K562 (cell line): ENCODE measurements around the gene LRRC75A. TPM values are rescaled to one million over a fixed set of nuclear protein-coding genes. Genes with fewer than 3 reads are reported as not detected.
A peak's percentile ranks its signal among the peaks of the same experiment; 100 is the strongest.

ENCODE experiments used
- BCOR ChIP-seq: fragments of 450-650 bp; IDR thresholded peaks from 2 replicates; pipeline ENCODE4 v1.6.1; 2016
- ETV1 ChIP-seq: fragments of 450-650 bp; conservative IDR thresholded peaks from 2 replicates; pipeline ENCODE4 v1.6.1; 2016; ENCODE audit warnings: missing genetic modification characterization, control low read depth, low read depth, missing compliant biosample characterization
- GATAD2A ChIP-seq: fragments of 450-650 bp; IDR thresholded peaks from 2 replicates; pipeline ENCODE4 v1.6.1; 2017
- HDAC3 ChIP-seq: fragments of 450-650 bp; IDR thresholded peaks from 2 replicates; pipeline ENCODE4 v1.6.1; 2018; ENCODE audit warnings: borderline replicate concordance, mild to moderate bottlenecking, moderate library complexity; ENCODE audit not compliant: partially characterized antibody
- KDM5B ChIP-seq: fragments of 200-600 bp; sonication (generic); IDR thresholded peaks from 2 replicates; pipeline ENCODE4 v1.6.1; 2012; ENCODE audit warnings: low read depth, mild to moderate bottlenecking, moderate library complexity, low read length, control low read depth, inconsistent platforms; ENCODE audit not compliant: insufficient replicate concordance
- MCM7 ChIP-seq, 2 experiments: fragments of 450-650 bp; IDR thresholded peaks; 2 replicates each; pipeline ENCODE4 v1.6.1; 2016 to 2018
- MXI1 ChIP-seq: IDR thresholded peaks from 2 replicates; pipeline ENCODE4 v1.6.1; 2011; ENCODE audit warnings: low read depth, mild to moderate bottlenecking, improper control_type of control experiment, low read length
- NFYB ChIP-seq: IDR thresholded peaks from 2 replicates; pipeline ENCODE4 v1.6.1; 2011; ENCODE audit warnings: mild to moderate bottlenecking, moderate library complexity; ENCODE audit not compliant: insufficient read length; ENCODE audit errors: extremely low read depth
- POU5F1 ChIP-seq: fragments of 150-350 bp; IDR thresholded peaks from 2 replicates; pipeline ENCODE4 v1.6.1; 2014; ENCODE audit warnings: borderline replicate concordance, low read length, low read depth, mild to moderate bottlenecking; ENCODE audit not compliant: partially characterized antibody
- RBM25 ChIP-seq: fragments of 200-400 bp; formaldehyde crosslinking; IDR thresholded peaks from 2 replicates; pipeline ENCODE4 v1.6.1; 2018; ENCODE audit warnings: low read length, low read depth, moderate library complexity; ENCODE audit not compliant: severe bottlenecking
- SMARCC2 ChIP-seq: fragments of 450-650 bp; IDR thresholded peaks from 2 replicates; pipeline ENCODE4 v1.6.1; 2017; ENCODE audit warnings: antibody characterized with exemption, moderate library complexity, mild to moderate bottlenecking, low read depth
- TCF7L2 ChIP-seq: fragments of 150-350 bp; IDR thresholded peaks from 2 replicates; pipeline ENCODE4 v1.6.1; 2016; ENCODE audit warnings: low read depth, mild to moderate bottlenecking, low read length, moderate library complexity
- ZBTB7A ChIP-seq: IDR thresholded peaks from 2 replicates; pipeline ENCODE4 v1.6.1; 2011; ENCODE audit warnings: low read depth, mild to moderate bottlenecking, low read length, moderate library complexity, borderline replicate concordance; ENCODE audit not compliant: control insufficient read depth
- ZFP36 ChIP-seq: fragments of 150-350 bp; IDR thresholded peaks from 2 replicates; pipeline ENCODE4 v1.6.1; 2018; ENCODE audit warnings: low read length, low read depth; ENCODE audit not compliant: partially characterized antibody
- ZNF224 ChIP-seq: sonication (generic); formaldehyde crosslinking; IDR thresholded peaks from 2 replicates; pipeline ENCODE4 v1.8.0; 2022; ENCODE audit warnings: mild to moderate bottlenecking, missing genetic modification reagents
- ZNF584 ChIP-seq: fragments of 200-800 bp; sonication (Bioruptor generic); IDR thresholded peaks from 2 replicates; pipeline ENCODE4 v1.6.1; 2016; ENCODE audit warnings: low read depth, mild to moderate bottlenecking, missing genetic modification characterization, missing compliant biosample characterization
- ZNF589 ChIP-seq: fragments of 200-800 bp; sonication (Bioruptor generic); IDR thresholded peaks from 2 replicates; pipeline ENCODE4 v1.6.1; 2016; ENCODE audit warnings: low read depth, missing genetic modification characterization, missing compliant biosample characterization
- ZNF644 ChIP-seq: fragments of 200-800 bp; sonication (Bioruptor generic); IDR thresholded peaks from 2 replicates; pipeline ENCODE4 v1.6.1; 2016; ENCODE audit warnings: low read depth, missing genetic modification characterization, missing compliant biosample characterization
- ZNF764 ChIP-seq: fragments of 250-450 bp; sonication (Bioruptor Pico); IDR thresholded peaks from 2 replicates; pipeline ENCODE4 v1.4.0; 2020; ENCODE audit warnings: low read depth, mild to moderate bottlenecking, moderate library complexity
- ZNF780A ChIP-seq: fragments of 250-450 bp; sonication (Bioruptor Pico); IDR thresholded peaks from 2 replicates; pipeline ENCODE4 v1.5.0; 2021; ENCODE audit warnings: mild to moderate bottlenecking
- polyA plus RNA-seq, 8 experiments: library from polyadenylated mRNA; depleted of rRNA in 4 of 8; stranded (reverse) in 5 of 8; unstranded in 3 of 8; fragments of >200 nt; fragmentation: Nextera tagmentation in 2 of 8; fragmentation: Illumina TruSeq in 1 of 8; extraction: Ambion mirVana in 2 of 8; extraction: Trizol in 1 of 8; gene quantifications; 2 replicates each; pipeline versions ENCODE4 v1.2.1 to v1.2.3, GENCODE V29; 2011 to 2014; ENCODE audit warnings: inconsistent platforms in 1 of 8, missing spikeins in 1 of 8
- total RNA-seq, 7 experiments: library from RNA; depleted of rRNA in 6 of 7; stranded (reverse); fragments of >200 nt in 6 of 7; fragmentation: Illumina TruSeq in 2 of 7; extraction: Trizol in 2 of 7; gene quantifications; 2 replicates each; pipeline versions ENCODE4 v1.2.1 to v1.2.3, GENCODE V29; 2011 to 2021; ENCODE audit warnings: low replicate concordance in 1 of 7
- TF ChIP-seq, protein P1 (sequence below): fragments of 250-450 bp; sonication (Bioruptor Pico); IDR thresholded peaks from 2 replicates; pipeline ENCODE4 v1.8.0; 2022; ENCODE audit warnings: inconsistent platforms, mild to moderate bottlenecking, moderate library complexity, borderline replicate concordance
- TF ChIP-seq, protein P2 (sequence below): sonication (generic); formaldehyde crosslinking; IDR thresholded peaks from 2 replicates; pipeline ENCODE4 v1.8.1; 2023; ENCODE audit warnings: mild to moderate bottlenecking, missing genetic modification reagents
- TF ChIP-seq, protein P3 (sequence below): fragments of 250-450 bp; sonication (Bioruptor Pico); IDR thresholded peaks from 2 replicates; pipeline ENCODE4 v1.5.0; 2021; ENCODE audit warnings: mild to moderate bottlenecking, moderate library complexity

Gene LRRC75A
- total and polyA plus RNA-seq, 9 of the 15 experiments (the other 6 are each of a cell fraction or from before 2014, with no cell fraction given): 0.04 to 0.34 (median 0.08) TPM; not detected in 5

DNA sequence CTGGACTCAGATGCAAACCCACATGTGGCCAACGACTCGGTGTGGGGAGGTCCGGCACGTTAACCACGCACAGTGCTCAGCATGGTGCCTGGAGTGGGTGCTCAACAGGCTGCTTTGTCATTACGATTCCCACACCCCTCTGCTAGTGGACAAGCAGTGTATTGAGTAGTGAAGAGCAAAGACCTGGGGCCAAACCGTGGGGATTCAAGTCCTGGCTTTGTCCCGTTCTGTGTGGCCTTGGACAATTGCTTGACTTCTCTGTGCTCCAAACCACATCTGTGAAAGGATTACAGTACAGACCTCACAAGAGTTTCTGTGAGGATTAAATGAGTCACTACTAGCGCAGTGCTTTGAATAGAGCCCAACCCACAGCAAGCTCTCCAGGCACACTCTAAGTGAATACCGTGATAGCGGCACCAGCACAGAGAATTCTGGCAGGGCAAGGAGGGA is 42.8 kb downstream of the LRRC75A start (continued):
- TF ChIP-seq, protein P1, sequence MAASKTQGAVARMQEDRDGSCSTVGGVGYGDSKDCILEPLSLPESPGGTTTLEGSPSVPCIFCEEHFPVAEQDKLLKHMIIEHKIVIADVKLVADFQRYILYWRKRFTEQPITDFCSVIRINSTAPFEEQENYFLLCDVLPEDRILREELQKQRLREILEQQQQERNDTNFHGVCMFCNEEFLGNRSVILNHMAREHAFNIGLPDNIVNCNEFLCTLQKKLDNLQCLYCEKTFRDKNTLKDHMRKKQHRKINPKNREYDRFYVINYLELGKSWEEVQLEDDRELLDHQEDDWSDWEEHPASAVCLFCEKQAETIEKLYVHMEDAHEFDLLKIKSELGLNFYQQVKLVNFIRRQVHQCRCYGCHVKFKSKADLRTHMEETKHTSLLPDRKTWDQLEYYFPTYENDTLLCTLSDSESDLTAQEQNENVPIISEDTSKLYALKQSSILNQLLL (CRISPR knock-in tag): no peak
- TF ChIP-seq BCOR (peak; percentile 36; the same call in 1 of the 2 replicates), SMARCC2 (no peak), MXI1 (no peak), HDAC3 (no peak), NFYB (no peak), ZNF224 (CRISPR knock-in tag) (no peak), ZBTB7A (no peak), KDM5B (no peak), ZNF764 (CRISPR knock-in tag) (no peak), ZNF589 (CRISPR knock-in tag) (no peak), ZNF780A (CRISPR knock-in tag) (no peak), ZFP36 (peak; percentile 48), ZNF644 (tag) (no peak), MCM7 (IDR thresholded peaks at IDR 0.05) (no peak), ZNF584 (CRISPR knock-in tag) (no peak), GATAD2A (no peak), RBM25 (peak; percentile 16), TCF7L2 (no peak), ETV1 (tag) (no peak), POU5F1 (no peak)
- TF ChIP-seq, protein P2, sequence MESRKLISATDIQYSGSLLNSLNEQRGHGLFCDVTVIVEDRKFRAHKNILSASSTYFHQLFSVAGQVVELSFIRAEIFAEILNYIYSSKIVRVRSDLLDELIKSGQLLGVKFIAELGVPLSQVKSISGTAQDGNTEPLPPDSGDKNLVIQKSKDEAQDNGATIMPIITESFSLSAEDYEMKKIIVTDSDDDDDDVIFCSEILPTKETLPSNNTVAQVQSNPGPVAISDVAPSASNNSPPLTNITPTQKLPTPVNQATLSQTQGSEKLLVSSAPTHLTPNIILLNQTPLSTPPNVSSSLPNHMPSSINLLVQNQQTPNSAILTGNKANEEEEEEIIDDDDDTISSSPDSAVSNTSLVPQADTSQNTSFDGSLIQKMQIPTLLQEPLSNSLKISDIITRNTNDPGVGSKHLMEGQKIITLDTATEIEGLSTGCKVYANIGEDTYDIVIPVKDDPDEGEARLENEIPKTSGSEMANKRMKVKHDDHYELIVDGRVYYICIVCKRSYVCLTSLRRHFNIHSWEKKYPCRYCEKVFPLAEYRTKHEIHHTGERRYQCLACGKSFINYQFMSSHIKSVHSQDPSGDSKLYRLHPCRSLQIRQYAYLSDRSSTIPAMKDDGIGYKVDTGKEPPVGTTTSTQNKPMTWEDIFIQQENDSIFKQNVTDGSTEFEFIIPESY (CRISPR knock-in tag): peak; percentile 76; the same call in 1 of the 2 replicates
- TF ChIP-seq, protein P3, sequence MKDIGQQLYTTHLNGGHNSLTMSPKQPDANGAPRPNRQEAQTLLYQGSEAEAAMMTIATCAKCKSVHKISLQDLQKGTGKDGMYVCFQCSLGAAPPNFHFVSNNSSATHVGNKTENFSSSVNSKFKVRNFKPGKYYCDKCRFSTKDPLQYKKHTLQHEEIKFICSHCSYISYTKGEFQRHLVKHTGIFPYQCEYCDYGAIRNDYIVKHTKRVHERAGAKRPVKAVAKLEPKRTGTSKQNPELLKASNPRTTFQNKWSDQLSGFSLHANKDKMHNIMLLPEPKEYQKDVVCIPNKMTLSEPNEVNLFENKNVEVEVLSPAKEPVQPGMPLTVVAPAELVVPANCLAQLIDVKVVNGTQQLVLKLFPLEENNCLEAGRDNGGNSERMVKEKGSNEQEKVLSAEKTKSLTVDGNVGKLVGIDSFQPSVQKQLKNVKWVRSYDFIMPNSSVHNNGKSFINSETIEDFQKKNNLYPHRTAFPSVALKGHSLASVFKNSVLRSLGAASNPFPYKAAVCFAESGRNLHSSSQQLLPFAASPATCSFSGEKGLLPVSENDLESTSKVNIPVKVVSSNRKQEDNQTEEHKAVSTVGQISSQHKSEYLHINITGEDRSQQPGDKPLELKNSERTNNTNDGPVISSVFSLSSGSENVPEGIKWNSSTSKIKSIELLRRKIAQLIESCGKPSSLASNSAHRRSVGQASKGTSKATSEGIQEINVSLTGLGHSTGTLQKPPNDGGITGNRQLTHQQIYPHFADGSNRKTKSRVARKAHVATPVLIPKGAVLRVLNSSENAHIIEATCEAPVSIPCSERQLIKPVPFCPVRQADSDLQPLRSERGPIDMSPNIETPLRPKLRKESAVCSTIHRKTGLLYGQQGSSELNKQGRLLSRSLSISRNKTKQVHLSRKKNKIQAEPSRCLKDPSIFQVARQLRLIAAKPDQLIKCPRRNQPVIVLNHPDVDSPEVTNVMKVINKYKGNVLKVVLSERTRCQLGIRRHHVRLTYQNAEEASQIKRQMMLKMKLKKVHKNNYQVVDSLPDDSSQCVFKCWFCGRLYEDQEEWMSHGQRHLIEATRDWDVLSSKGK: no peak
